ENCODE measurements around the gene CMPK2.

- TF ChIP-seq, protein P1, sequence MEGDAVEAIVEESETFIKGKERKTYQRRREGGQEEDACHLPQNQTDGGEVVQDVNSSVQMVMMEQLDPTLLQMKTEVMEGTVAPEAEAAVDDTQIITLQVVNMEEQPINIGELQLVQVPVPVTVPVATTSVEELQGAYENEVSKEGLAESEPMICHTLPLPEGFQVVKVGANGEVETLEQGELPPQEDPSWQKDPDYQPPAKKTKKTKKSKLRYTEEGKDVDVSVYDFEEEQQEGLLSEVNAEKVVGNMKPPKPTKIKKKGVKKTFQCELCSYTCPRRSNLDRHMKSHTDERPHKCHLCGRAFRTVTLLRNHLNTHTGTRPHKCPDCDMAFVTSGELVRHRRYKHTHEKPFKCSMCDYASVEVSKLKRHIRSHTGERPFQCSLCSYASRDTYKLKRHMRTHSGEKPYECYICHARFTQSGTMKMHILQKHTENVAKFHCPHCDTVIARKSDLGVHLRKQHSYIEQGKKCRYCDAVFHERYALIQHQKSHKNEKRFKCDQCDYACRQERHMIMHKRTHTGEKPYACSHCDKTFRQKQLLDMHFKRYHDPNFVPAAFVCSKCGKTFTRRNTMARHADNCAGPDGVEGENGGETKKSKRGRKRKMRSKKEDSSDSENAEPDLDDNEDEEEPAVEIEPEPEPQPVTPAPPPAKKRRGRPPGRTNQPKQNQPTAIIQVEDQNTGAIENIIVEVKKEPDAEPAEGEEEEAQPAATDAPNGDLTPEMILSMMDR (conservative IDR thresholded peaks at IDR 0.05 in 1 of 2, IDR thresholded peaks at IDR 0.05 in 1 of 2; ENCODE audit: extremely low read depth in 1 of 2, insufficient read depth in 1 of 2, low read depth in 1 of 2, low read length in 2 of 2): no peak
- no peak for TF ChIP-seq EZH2 (IDR thresholded peaks at IDR 0.05; ENCODE audit: borderline replicate concordance, low read length)
These were observed 24.0 kb downstream of the CMPK2 start for GRCh38 chr2:6841537-6842287.

Data from mammary epithelial cell (primary cell).